Gastrocnemius medialis (tissue), 4 donors: ENCODE data around the gene PLA2G2E. TPM values are rescaled to one million over a fixed set of nuclear protein-coding genes. Genes with fewer than 3 reads are reported as not detected.
"Not testable (repeated sequence)": the region's sequence is repeated elsewhere in the genome, so short reads cannot be mapped to it uniquely, and the experiment has no call there.

Experiments used
- ATAC-seq, 2 donors: fragments of 150-250 bp; one replicate each; pipeline ENCODE4 v1.9.1; 2016
- DNase-seq, 2 donors: peaks; one replicate each; pipeline ENCODE4 v3.0.0-alpha.2; 2019
- H3K27ac ChIP-seq, 4 donors: fragments of 200-600 bp; sonication (generic); 1 replicate in 1 of 4; 2 replicates in 3 of 4; pipeline ENCODE4 v1.5.1; 2016 to 2018; ENCODE audit warnings: mild to moderate bottlenecking in 2 of 4, moderate library complexity in 1 of 4
- H3K27me3 ChIP-seq, 3 donors: fragments of 200-600 bp; sonication (generic) in 2 of 3; 1 replicate in 1 of 3; 2 replicates in 2 of 3; pipeline versions ENCODE4 v1.5.1 to v1.6.0; 2016 to 2019; ENCODE audit warnings: mild to moderate bottlenecking in 1 of 3, moderate library complexity in 1 of 3
- H3K36me3 ChIP-seq, 2 donors: fragments of 200-600 bp; sonication (generic) in 1 of 2; one replicate each; pipeline ENCODE4 v1.5.1; 2017 to 2018
- H3K4me1 ChIP-seq, 2 donors: fragments of 200-600 bp; sonication (generic) in 1 of 2; one replicate each; pipeline ENCODE4 v1.5.1; 2016 to 2017; ENCODE audit warnings: mild to moderate bottlenecking in 2 of 2
- H3K4me3 ChIP-seq, 4 donors: fragments of 200-600 bp; sonication (generic) in 3 of 4; 1 replicate in 1 of 4; 2 replicates in 3 of 4; pipeline ENCODE4 v1.5.1; 2016 to 2019; ENCODE audit warnings: mild to moderate bottlenecking in 2 of 4
- H3K9me3 ChIP-seq, 3 donors: fragments of 200-600 bp; sonication (generic) in 2 of 3; 1 replicate in 1 of 3; 2 replicates in 2 of 3; pipeline ENCODE4 v1.5.1; 2016 to 2019
- POLR2A ChIP-seq, 2 donors: fragments of 450-650 bp; IDR thresholded peaks; one replicate each; pipeline ENCODE4 v1.6.1; 2017; ENCODE audit warnings: antibody characterized with exemption in 2 of 2, mild to moderate bottlenecking in 2 of 2, moderate library complexity in 2 of 2
- in situ Hi-C, 4 donors: fragments of 200-750 bp; cut with MboI; loops; one replicate each; pipeline versions ENCODE4 v1.15.0 to v1.8.0; 2017; ENCODE audit warnings: low sequenced_read_pairs in 4 of 4
- intact Hi-C: fragments of 100-400 bp; cut with DNase I; formaldehyde crosslinking; loops from one replicate; pipeline ENCODE4 v1.15.1; 2023; ENCODE audit warnings: low total_unique reads
- total RNA-seq, 4 donors: library from RNA; depleted of rRNA; stranded (reverse); fragments of >200 nt; gene quantifications; one replicate each; pipeline versions ENCODE4 v1.1.0 to v1.2.3, GENCODE V29; 2016
- TF ChIP-seq, protein P1 (sequence below), 5 experiments: fragments of 450-650 bp in 3 of 5; fragments of 200-600 bp in 2 of 5; sonication (generic) in 2 of 5; IDR thresholded peaks in 4 of 5; conservative IDR thresholded peaks in 1 of 5; 1 replicate in 4 of 5; 2 replicates in 1 of 5; pipeline ENCODE4 v1.5.1; 2016 to 2019; ENCODE audit warnings: antibody characterized with exemption in 5 of 5, mild to moderate bottlenecking in 3 of 5, moderate library complexity in 3 of 5

PLA2G2E gene
- total RNA-seq, 4 donors from 2014 or later: not detected

DNA sequence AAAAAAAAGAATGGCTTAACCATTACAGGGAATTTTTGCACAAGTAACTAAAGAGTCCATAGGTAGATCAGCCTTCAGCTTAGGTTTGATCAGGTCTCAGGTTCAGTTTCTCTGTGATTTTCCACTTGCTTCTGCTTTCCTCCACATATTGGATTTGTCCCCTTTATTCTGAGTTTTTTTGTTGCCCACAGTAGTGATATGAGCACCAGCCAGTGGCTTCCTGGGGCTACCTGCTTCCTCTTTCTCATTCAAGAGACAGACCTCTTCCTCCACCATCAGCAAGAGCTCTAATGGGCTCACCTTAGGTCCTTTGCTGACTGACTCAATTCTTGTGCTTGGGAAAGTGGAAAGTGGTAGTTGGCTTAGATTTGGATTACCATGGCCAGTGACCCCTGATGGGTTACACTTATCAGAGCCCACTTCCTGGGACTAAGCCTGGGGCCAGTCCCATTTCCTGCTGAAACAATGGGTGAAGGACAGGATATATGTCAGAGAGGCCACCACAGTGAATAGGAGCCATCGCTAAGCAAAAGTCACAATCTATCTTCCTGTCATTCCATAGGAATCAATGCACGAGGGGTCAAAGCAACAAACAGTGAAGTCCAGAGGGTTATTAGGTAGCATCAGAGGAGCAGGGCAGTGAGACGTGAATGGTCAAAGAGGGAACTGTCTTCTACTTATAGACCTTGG is 12.8 kb upstream of the PLA2G2E start:
- H3K9me3 ChIP-seq: no peaks in the 10 kb centered on the region
- ATAC-seq (no peak), DNase-seq (no peak)
- no peaks in the 10 kb centered on the region for H3K4me1 ChIP-seq
- H3K4me3 ChIP-seq: no peak overlapping the region
- in situ Hi-C loops: no loop called here
- intact Hi-C loops: no loop called here
- TF ChIP-seq, protein P1, sequence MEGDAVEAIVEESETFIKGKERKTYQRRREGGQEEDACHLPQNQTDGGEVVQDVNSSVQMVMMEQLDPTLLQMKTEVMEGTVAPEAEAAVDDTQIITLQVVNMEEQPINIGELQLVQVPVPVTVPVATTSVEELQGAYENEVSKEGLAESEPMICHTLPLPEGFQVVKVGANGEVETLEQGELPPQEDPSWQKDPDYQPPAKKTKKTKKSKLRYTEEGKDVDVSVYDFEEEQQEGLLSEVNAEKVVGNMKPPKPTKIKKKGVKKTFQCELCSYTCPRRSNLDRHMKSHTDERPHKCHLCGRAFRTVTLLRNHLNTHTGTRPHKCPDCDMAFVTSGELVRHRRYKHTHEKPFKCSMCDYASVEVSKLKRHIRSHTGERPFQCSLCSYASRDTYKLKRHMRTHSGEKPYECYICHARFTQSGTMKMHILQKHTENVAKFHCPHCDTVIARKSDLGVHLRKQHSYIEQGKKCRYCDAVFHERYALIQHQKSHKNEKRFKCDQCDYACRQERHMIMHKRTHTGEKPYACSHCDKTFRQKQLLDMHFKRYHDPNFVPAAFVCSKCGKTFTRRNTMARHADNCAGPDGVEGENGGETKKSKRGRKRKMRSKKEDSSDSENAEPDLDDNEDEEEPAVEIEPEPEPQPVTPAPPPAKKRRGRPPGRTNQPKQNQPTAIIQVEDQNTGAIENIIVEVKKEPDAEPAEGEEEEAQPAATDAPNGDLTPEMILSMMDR (IDR thresholded peaks at IDR 0.05 in 4 of 5, conservative IDR thresholded peaks at IDR 0.05 in 1 of 5): no peak
- no peak for TF ChIP-seq POLR2A (IDR thresholded peaks at IDR 0.05)
- H3K36me3 ChIP-seq: no peaks in the 10 kb centered on the region
- H3K27ac ChIP-seq: no peak overlapping the region
- H3K27me3 ChIP-seq: no peaks in the 10 kb centered on the region

DNA sequence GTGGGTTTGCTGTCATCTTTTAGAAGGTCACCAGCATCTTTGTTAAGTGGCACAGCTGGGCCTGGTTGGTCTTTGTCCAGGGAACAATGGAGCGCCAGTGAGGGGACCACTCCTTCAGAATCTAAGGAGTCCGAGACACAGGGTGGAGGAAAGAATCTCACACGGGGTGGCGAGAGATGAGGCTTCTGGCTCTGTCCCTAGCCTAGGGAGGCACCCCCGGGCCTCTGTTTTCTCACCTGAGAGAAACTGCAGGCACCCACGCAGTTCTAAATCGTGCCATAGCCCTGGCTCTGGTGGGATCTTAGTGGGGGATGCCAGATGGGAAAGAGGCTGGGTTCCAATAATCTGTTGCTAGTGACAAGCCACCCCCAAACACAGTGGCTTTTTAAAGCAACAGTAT is 10.9 kb upstream of the PLA2G2E start:
- Histone ChIP-seq H3K4me1 (no peaks in the 10 kb centered on the region), H3K9me3 (no peaks in the 10 kb centered on the region), H3K4me3 (no peak overlapping the region), H3K27ac (no peak overlapping the region), H3K36me3 (no peaks in the 10 kb centered on the region), H3K27me3 (no peaks in the 10 kb centered on the region)
- intact Hi-C loops (no loop called here), in situ Hi-C loops (no loop called here)
- no peak for ATAC-seq
- TF ChIP-seq, protein P1 (IDR thresholded peaks at IDR 0.05 in 4 of 5, conservative IDR thresholded peaks at IDR 0.05 in 1 of 5): no peak
- TF ChIP-seq POLR2A (IDR thresholded peaks at IDR 0.05): no peak
- no peak for DNase-seq

DNA sequence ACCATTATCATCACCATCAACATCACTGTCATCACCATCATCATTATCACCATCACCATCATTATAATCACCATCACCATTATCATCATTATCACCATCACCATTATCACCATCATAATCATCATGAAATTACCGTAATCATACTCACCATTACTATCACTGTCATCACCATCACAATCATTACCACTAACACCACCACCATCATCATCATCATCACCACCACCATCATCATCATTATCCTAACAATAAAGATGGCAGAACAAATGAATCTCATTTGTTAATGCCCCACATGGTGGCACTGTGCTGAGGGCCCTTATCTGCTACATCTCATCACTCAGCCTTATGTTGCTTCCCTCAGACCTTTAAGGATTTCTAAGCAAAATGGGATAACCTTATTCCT is 9.4 kb upstream of the PLA2G2E start:
- Histone ChIP-seq H3K36me3 (no peaks in the 10 kb centered on the region), H3K27ac (no peak overlapping the region), H3K4me3 (no peak overlapping the region), H3K9me3 (no peaks in the 10 kb centered on the region), H3K4me1 (no peaks in the 10 kb centered on the region), H3K27me3 (no peaks in the 10 kb centered on the region)
- ATAC-seq (no peak), DNase-seq (no peak)
- intact Hi-C loops (no loop called here), in situ Hi-C loops (no loop called here)
- TF ChIP-seq POLR2A (IDR thresholded peaks at IDR 0.05): no peak

DNA sequence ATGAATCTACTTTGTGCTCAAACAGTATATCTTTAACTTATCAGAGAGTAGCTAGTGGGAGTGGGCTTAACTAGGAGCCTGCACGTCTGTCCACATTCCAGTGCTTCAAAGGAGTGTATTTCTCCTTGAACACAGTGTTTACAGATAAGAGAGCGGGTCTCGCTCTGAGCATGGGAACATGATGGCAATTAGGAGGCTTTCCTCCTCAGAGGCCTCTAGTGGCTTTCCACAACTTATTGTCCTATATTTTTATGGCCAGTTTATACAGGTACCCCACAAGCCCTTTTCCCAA is 3.7 kb upstream of the PLA2G2E start:
- H3K27me3 ChIP-seq, H3K9me3 ChIP-seq, H3K36me3 ChIP-seq, H3K4me1 ChIP-seq, intact Hi-C loops, H3K27ac ChIP-seq, in situ Hi-C loops, DNase-seq, ATAC-seq, H3K4me3 ChIP-seq: not testable (repeated sequence)

DNA sequence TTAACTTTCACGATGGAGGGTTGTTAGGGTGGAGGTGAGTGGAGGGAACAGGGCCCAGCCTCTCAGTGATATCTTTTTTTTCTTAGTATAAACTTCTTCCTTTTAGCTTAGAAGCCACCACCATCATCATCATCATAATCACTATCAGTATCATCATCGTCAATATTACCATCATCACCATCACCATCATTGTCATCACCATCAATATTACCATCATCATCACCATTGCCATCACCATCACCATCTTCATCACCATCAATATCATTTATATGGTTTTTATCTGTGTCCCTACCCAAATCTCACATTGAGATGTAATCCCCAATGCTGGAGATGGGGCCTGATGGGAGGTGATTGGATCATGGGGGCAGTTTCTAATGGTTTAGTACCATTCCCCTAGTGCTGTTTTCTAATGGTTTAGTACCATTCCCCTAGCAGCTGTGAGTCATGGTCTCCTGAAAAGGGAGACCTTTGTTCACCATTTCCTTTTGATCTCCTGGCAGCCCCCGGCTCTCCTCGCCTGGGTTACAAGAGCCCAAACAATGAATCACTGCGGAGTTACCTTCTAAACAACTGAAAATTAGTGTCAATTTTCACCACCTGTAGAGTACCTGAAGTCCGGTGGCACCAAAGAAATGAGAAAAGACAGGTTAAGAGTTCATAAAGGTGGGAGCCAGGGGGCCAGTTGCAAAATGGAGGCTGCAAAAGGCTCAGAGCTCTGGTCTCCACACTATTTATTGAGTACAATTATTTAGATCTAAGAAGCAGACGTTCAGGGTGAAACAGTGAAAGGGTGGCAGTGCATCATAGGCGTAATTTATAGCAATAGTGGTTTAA is 3.1 kb upstream of the PLA2G2E start:
- Histone ChIP-seq H3K4me1 (no peaks in the 10 kb centered on the region), H3K27me3 (no peaks in the 10 kb centered on the region), H3K27ac (no peak overlapping the region), H3K36me3 (no peaks in the 10 kb centered on the region), H3K9me3 (no peaks in the 10 kb centered on the region), H3K4me3 (no peak overlapping the region)
- TF ChIP-seq, protein P1 (IDR thresholded peaks at IDR 0.05 in 4 of 5, conservative IDR thresholded peaks at IDR 0.05 in 1 of 5): no peak
- TF ChIP-seq POLR2A (IDR thresholded peaks at IDR 0.05): no peak
- in situ Hi-C loops: no loop called here
- intact Hi-C loops: no loop called here
- DNase-seq (no peak), ATAC-seq (no peak)
